ENCODE data around the gene ZBTB5.

ZBTB5 gene

DNA sequence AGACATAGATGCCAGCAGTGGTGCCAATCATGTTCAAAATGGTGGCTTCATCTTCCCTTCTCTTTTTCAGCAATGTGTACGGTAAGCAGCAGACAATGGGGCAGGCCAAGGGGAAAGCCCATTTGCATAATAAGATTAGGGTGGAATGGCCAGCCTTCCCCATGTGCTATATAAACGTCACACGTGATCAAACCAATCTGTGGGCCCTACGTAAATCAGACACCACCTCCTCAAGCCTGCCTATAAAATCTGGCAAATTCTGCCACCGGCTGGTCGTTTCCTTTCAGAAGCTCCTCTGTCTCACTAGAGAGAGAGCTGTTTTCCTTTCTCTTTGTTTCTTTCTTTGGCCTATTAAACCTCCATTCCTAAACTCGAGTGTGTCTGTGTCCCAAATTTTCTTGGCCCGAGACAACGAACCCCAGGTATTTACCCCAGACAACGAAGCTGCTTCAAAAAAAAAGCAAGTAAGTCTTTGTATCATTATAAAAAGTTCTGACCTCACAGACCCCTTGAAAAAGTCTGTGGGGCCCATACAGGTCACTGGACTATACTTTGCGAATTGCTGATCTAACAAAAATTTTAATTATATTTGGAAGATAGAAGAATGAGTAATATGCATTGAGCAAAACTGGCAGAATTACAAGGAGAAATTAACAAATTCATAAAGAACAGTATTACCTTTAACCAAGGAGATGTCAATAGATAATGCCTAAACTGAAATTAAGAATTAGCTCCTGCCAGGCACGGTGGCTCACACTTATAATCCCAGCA is 15.2 kb downstream of the ZBTB5 start:
- DNase-seq (ENCODE audit: low read depth in 2 of 2), result no peak
- TF ChIP-seq, protein P1, sequence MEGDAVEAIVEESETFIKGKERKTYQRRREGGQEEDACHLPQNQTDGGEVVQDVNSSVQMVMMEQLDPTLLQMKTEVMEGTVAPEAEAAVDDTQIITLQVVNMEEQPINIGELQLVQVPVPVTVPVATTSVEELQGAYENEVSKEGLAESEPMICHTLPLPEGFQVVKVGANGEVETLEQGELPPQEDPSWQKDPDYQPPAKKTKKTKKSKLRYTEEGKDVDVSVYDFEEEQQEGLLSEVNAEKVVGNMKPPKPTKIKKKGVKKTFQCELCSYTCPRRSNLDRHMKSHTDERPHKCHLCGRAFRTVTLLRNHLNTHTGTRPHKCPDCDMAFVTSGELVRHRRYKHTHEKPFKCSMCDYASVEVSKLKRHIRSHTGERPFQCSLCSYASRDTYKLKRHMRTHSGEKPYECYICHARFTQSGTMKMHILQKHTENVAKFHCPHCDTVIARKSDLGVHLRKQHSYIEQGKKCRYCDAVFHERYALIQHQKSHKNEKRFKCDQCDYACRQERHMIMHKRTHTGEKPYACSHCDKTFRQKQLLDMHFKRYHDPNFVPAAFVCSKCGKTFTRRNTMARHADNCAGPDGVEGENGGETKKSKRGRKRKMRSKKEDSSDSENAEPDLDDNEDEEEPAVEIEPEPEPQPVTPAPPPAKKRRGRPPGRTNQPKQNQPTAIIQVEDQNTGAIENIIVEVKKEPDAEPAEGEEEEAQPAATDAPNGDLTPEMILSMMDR (IDR thresholded peaks at IDR 0.05; ENCODE audit: low read depth, low read length), result no peak

DNA sequence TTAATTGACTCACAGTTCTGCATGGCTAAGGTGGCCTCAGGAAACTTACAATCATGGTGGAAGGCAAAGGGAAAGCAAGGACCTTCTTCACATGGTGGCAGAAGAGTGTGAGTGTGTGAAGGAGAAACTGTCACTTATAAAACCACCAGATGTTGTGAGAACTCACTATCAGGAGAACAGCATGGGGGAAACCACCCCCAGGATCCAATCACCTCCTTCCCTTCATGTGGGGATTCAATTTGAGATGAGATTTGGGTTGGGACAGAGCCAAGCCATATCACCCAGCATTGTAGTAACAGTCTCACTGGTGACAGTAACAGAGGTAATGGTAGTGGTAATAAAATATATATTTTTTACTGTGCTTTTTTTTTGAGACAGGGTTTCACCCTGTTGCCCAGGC is 18.1 kb downstream of the ZBTB5 start:
- no peak for DNase-seq (ENCODE audit: low read depth in 2 of 2)
- H3K4me3 ChIP-seq (replicated peaks in 1 of 2; ENCODE audit: low read depth in 2 of 2, low read length in 2 of 2), result no peak overlapping the region
- TF ChIP-seq, protein P1 (IDR thresholded peaks at IDR 0.05; ENCODE audit: low read depth, low read length), result no peak

More for the DNA sequence above, 15.2 kb downstream of the ZBTB5 start:
- no peak overlapping the region for H3K4me3 ChIP-seq (replicated peaks in 1 of 2; ENCODE audit: low read depth in 2 of 2, low read length in 2 of 2)

DNA sequence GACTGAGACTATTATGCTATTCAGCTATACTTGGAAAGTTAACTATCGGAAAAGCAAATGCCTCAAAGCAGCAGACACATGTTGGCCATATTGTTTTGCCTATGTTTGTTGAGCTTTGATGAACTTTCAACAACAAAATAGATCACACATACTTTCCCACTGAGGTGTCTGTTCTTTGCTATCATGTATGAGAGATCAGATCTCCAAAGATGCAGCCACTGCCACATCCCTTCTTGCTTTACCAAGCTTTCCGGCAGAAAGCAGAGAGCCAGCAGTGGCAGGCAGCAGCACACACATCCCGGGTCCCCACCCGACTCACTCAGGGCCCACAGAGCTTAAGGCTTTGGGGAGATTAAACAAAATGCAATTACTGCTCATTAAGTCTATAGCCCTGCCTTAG is 18.8 kb downstream of the ZBTB5 start:
- no peak for DNase-seq (ENCODE audit: low read depth in 2 of 2)
- no peak overlapping the region for H3K4me3 ChIP-seq (replicated peaks in 1 of 2; ENCODE audit: low read depth in 2 of 2, low read length in 2 of 2)
- TF ChIP-seq, protein P1 (IDR thresholded peaks at IDR 0.05; ENCODE audit: low read depth, low read length), result no peak

DNA sequence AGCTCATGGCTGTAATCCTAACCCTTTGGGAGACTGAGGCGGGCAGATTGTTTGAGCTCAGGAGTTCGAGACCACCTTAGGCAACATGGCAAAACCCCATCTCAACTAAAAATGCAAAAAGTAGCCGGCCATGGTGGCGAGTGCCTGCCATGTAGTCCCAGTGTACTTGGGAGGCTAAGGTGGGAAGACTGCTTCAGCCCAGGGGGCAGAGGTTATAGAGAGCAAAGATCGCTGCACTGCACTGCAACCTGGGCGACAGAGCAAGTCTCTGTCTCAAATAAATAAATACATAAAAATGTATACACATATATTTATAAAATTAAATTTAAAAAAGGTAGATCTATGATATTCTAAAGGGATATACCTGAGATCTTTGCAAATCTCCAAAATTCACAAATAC is 19.4 kb downstream of the ZBTB5 start:
- DNase-seq (ENCODE audit: low read depth in 2 of 2), result no peak
- H3K4me3 ChIP-seq (replicated peaks in 1 of 2; ENCODE audit: low read depth in 2 of 2, low read length in 2 of 2), result no peak overlapping the region
- TF ChIP-seq, protein P1 (IDR thresholded peaks at IDR 0.05; ENCODE audit: low read depth, low read length), result no peak

DNA sequence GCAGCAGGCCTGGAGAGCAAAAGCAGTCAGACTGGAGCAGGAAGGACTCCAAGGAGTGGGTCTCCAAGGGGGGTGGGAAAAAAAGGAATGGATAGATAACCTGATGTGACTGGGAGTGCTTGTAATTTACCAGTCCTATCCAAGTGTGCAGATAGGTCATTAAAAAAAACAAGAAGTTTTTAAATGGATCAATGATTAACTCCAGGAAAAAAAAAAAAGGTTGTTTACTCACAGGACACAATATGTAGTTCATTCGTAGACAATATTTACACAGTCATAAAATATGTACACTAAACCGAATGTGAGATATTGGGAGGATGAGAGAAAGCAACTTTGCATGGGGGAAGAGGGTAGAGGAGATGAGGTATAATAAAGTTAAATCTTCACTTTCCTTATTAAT is 20.4 kb downstream of the ZBTB5 start:
- H3K4me3 ChIP-seq (replicated peaks in 1 of 2; ENCODE audit: low read depth in 2 of 2, low read length in 2 of 2), result no peak overlapping the region
- TF ChIP-seq, protein P1 (IDR thresholded peaks at IDR 0.05; ENCODE audit: low read depth, low read length), result no peak
- no peak for DNase-seq (ENCODE audit: low read depth in 2 of 2)

DNA sequence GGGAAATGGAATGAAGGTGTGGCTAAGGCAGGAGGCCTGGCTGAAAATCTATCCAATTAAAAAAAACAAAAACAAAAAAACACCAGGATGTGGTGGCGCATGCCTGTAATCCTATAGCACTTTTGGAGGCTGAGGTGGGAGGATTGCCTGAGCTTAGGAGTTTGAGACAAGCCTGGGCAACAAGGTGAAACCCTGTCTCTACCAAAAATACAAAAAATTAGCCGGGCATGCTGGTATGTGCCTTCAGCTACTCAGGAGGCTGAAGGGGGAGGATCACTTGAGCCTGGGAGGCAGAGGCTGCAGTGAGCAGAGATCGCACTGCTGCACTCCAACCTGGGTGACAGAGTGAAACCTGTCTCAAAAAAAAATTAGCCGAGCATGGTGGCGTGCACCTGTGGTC is 21.7 kb downstream of the ZBTB5 start:
- DNase-seq (ENCODE audit: low read depth in 2 of 2), result no peak
- H3K4me3 ChIP-seq (replicated peaks in 1 of 2; ENCODE audit: low read depth in 2 of 2, low read length in 2 of 2), result no peak overlapping the region
- TF ChIP-seq, protein P1 (IDR thresholded peaks at IDR 0.05; ENCODE audit: low read depth, low read length), result no peak

DNA sequence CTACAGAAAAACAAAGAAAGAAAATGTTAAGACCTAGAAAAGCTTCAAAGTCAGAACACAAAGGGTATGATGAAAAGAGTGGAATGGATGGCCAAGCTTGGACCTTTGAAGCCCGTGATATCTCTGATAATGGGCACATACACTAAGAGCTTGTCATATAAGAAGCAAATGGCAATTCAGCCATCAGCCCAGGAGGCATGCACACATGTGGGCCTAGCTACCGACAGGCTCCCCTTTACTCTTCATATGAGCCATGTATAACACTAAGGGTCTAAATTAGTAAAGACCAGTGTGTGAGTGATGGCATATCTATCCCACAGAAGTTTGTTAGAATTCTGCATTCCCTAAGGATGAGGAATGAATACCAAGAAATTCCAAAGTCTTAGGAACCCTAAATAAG is 22.7 kb downstream of the ZBTB5 start:
- TF ChIP-seq, protein P1 (IDR thresholded peaks at IDR 0.05; ENCODE audit: low read depth, low read length), result no peak
- no peak overlapping the region for H3K4me3 ChIP-seq (replicated peaks in 1 of 2; ENCODE audit: low read depth in 2 of 2, low read length in 2 of 2)

More for the DNA sequence above, 22.7 kb downstream of the ZBTB5 start:
- no peak for DNase-seq (ENCODE audit: low read depth in 2 of 2)

All from cardiac fibroblast (primary cell).